ENCODE data around the gene MROH2A.

Gene MROH2A

GRCh38 chr2:233802132-233802815 lies 24.1 kb downstream of the MROH2A start:
- DNase-seq = no peak

DNA sequence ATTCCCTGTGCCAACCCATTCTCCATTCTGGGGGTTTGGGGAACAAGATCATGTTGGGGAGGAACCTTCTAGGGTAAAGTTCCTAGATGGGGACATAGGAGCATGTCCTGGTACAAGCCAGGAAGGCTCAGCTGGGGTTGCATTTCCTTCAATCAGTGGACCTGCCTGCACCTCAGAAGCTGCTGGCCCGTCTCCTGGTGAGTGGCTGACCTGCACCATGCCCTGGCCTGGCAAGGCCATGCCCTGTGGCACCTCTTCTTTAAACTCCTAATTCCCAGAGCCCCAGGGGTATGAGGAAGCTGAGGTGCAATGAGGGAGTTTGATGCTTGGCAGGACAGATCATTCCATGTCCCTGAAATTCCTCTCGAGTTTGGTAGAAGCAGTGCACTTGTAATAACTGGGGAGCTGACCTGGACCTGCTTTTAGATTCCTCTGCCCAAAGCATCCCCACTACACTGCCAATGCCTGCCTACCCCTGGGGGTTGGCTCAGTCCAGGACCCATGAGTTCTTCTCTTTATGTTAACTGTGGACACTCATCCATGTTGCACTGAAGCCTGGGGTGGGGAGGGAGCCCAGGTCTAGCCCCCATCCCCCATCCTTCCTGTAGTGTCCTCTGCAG lies 25.3 kb downstream of the MROH2A start:
- no peak for DNase-seq

DNA sequence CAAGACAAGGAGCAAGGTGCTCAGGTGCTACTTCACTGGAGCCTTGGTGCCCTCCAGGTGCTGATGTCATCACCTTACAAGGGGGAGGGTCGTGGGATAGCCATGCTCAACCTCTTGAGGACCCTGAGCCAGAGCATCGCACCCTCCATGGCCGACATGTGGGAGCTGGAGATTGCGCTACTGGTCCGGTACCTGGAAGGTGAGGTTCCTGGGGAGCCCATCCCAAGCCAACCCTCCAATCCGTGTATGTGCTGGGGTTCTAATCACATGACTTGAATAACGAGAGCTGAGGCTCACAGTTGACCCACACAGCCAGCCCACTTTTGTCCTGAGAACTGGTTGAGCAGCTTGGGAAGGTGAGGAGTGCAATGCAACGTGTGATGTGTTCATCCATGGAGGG lies 25.9 kb downstream of the MROH2A start:
- no peak for DNase-seq

DNA sequence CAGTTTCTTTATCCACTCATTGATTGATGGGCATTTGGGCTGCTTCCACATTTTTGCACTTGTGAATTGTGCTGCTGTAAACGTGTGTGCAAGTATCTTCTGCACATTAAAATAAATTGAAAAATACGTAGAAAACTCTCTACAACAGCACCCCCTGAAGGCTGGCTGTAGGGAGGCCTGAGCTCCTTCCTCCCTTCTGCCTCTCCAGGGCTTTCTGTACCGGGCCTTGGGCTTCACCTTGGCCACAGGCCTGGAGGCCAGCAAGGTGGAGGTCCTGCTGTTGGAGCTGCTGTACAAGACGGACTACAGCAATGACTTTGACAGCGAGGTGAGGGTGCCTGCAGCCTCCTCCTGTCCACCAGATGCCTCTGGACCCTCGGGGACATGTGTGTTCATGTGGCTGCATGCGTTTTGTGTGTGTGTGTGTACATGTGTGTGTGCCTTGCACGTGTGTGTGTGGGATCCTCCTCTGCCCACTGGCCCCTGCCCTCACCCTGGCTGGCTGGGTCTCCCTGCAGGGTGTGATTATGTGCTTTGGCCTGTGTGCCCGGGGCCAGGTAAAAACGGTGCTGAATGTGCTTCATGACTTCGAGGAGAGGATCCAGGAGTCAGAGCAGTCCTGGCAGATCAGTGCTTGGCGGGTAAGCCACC lies 29.2 kb downstream of the MROH2A start:
- no peak for DNase-seq

- no peak for DNase-seq
Measured at GRCh38 chr2:233807966-233808935, 30.1 kb downstream of the MROH2A start.

DNA sequence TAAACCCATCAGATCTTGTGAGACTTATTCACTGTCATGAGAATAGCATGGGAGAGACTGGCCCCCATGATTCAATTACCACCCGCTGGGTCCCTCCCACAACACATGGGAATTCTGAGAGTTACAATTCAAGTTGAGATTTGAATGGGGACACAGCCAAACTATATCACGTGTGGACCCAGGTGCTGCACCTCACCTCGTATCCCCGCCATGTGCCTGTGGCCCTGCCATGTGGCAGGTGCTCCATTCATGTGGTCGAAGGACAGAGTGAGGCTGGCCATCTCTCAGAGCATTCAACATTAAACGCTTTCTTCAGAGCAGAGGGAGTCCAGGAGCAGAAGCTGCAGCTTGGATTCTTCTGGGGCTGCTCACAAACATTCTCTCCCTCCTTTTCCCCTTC lies 32.3 kb downstream of the MROH2A start:
- no peak for DNase-seq

- no peak for DNase-seq
Measured at GRCh38 chr2:233811087-233811486, 33.0 kb downstream of the MROH2A start.

DNA sequence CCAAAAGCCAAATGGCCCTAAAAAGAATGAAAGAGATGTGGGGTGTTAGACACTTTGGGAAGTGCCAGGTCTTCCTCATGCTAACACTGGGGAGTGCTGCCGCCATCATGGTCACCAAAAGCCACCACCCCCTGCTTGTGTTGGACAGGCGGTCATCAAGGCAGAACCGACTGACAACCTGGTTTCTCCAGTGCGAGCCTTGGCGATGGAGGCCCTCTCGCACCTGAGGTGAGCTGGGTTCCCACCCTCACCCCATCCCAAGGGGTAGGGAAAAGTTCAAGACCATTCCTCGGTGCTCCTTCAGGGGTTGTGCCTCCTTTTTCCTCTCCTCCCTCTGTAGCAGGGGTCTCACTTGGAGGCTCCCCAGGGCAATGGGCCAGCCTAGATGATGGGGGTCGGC lies 33.6 kb downstream of the MROH2A start:
- DNase-seq = no peak

- no peak for DNase-seq
Measured at GRCh38 chr2:233813236-233814055, 35.3 kb downstream of the MROH2A start.

GRCh38 chr2:233814056-233814835 lies 36.1 kb downstream of the MROH2A start:
- no peak for DNase-seq

DNA sequence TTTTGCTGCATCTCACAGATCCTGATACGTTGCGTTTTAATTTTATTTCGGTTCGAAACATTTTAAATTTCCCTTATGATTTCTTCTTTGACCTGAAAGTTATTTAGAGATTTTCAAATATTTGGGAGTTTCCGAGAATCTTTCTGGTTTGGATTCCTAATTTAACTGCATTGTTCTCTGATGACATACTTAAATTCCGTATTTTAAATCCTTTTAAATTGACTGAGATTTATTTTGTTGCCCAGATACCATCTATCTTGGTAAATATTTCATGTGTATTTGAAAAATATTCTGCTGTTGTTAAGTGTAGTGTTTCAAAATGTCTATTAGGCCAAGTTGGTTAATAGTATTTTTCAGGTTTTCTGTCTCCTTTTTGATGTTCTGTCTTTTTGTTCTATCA lies 37.7 kb downstream of the MROH2A start:
- DNase-seq = no peak

DNA sequence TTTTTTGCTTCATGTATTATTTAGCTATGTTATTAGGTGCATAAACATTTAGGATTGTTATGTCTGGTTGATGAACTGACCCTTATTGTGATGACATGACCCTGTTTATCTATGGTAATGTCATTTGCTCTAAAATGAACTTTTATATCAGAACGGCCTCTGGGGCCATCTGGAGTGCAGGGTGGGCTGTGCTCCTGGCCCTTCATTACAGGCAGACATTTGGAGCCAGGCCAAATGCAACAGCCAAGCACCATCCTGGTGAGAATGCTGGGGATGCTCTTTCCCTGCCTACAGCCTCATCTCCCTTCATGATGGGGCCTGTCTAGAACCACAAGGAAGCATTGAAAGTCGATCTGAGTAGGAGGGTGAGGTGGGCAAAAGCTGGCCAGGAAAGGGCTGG lies 38.2 kb downstream of the MROH2A start:
- DNase-seq = no peak

DNA sequence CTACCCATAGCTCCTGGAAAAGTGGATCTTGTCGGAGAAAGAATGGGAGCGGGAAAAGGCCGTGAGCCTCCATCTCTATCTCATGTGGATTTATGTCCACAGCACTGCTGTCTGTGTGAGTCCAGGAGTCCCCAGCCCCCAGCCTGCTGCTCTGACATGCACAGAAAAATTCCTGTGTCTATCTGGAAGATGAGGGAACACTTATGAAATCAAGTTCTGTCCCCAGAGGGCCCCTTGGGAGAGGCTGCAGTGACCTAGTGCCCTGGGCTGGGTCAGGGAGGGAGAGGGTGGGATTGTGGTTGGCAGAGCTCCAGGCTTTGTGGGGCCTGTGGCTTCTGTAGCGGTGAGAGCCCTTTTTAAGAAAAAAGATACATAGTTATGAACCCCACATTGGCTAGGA lies 38.6 kb downstream of the MROH2A start:
- DNase-seq = no peak

GRCh38 chr2:233817361-233817911 lies 39.3 kb downstream of the MROH2A start:
- DNase-seq = no peak

GRCh38 chr2:233817995-233818638 lies 40.0 kb downstream of the MROH2A start:
- no peak for DNase-seq

GRCh38 chr2:233818639-233819621 lies 40.8 kb downstream of the MROH2A start:
- DNase-seq = no peak

GRCh38 chr2:233819884-233820773 lies 42.0 kb downstream of the MROH2A start:
- no peak for DNase-seq

DNA sequence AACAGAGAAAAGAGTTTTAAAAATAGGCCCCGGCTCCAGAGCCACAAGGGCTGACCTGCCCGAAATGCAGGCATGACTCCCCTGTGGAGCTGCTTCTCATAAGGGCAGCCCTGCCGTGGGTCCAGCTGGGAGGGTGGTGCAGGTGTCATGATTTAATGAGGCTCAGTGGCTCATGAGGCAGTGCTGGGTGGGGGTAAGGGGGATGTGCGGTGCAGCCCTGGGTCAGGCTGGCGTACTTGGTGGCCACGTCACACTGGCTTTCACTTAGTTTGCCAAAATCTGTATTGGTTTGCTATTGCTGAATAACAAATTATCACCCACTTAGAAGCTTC lies 42.6 kb downstream of the MROH2A start:
- DNase-seq = no peak
